Mucosa of stomach (tissue), 1 donor: Measurements from ENCODE around the gene ABCA12.

Experiments used
- H3K27me3 ChIP-seq: one replicate; pipeline ENCODE4 v1.7.0; 2013; ENCODE audit warnings: mild to moderate bottlenecking, low read length; ENCODE audit not compliant: control insufficient read depth, insufficient read depth
- H3K36me3 ChIP-seq: one replicate; pipeline ENCODE4 v1.7.0; 2013; ENCODE audit warnings: low read length; ENCODE audit not compliant: control insufficient read depth, insufficient read depth
- H3K4me1 ChIP-seq: one replicate; pipeline ENCODE4 v1.7.0; 2013; ENCODE audit warnings: mild to moderate bottlenecking, low read length; ENCODE audit not compliant: control insufficient read depth, insufficient read depth
- H3K4me3 ChIP-seq: one replicate; pipeline ENCODE4 v1.7.0; 2013; ENCODE audit warnings: low read length
- H3K9ac ChIP-seq: one replicate; pipeline ENCODE4 v1.7.0; 2013; ENCODE audit warnings: mild to moderate bottlenecking, low read length, moderate library complexity
- H3K9me3 ChIP-seq: one replicate; pipeline ENCODE4 v1.7.0; 2013; ENCODE audit warnings: mild to moderate bottlenecking, low read length, moderate library complexity; ENCODE audit not compliant: control insufficient read depth
- donor health status: Pancreatic carcinoma.

Gene ABCA12

DNA sequence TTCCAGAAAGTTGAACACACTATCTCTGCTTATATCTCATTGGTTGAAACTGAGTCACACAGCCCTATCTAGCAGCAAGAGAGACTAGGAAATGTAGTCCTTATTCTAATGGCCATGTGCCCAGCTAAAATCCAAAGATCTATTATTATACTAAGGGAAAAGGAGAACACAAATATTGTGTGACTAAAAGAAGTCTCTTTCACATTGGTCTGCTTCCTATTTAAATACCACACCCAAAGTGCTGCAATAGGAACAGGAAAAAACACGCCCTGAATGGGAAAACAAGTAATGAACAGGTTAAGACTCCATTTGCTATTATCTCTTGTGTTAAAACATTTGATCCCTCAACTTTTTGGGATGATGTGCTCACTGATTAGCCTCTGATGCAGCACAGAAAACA, 242.2 kb downstream of the ABCA12 start:
- H3K9me3 ChIP-seq, result no peaks in the 10 kb centered on the region
- no peaks in the 10 kb centered on the region for H3K27me3 ChIP-seq
- H3K9ac ChIP-seq, result no peak overlapping the region
- no peak overlapping the region for H3K4me3 ChIP-seq
- no peaks in the 10 kb centered on the region for H3K36me3 ChIP-seq
- H3K4me1 ChIP-seq, result no peaks in the 10 kb centered on the region

DNA sequence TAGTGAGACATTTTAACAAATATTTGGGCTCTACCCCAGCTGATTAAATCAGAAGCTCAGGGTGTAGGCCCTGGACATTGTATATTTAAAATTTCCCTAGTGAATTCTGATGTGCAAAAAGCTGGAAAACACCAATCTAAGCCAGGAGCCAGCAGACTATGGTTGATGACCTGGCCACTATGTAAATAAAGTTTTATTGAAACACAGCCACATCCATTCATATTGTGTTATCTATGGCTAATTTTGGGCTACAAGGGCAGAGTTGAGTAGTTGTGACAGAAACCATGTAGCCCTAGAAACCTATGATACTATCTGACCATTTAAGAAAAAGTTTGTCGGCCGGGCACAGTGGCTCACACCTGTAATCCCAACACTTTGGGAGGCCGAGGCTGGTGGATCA, 243.0 kb downstream of the ABCA12 start:
- no peak overlapping the region for H3K4me3 ChIP-seq
- H3K4me1 ChIP-seq, result no peaks in the 10 kb centered on the region
- no peaks in the 10 kb centered on the region for H3K27me3 ChIP-seq
- H3K9ac ChIP-seq, result no peak overlapping the region
- H3K9me3 ChIP-seq, result no peaks in the 10 kb centered on the region
- H3K36me3 ChIP-seq, result no peaks in the 10 kb centered on the region

DNA sequence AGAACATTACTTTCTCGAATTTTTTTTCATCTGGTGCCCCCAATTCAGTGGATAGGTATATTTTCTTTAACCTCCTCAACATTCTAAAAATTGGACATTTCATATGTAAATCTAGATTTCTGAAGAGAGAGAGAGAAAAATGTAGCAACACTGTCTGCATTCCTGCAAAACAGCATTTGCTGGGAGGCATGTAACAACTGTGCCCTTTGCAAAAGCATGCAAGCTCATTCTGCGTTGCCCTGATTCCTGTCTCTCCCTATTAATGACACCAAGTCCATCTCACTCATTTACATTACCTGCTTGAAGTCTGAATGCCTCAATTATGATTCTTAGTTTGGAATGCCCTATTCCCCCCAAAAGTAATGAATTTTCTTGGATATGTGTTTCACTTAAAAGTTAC, 249.1 kb downstream of the ABCA12 start:
- Histone ChIP-seq H3K36me3 (no peaks in the 10 kb centered on the region), H3K9me3 (no peaks in the 10 kb centered on the region), H3K4me3 (no peak overlapping the region), H3K27me3 (no peaks in the 10 kb centered on the region), H3K9ac (no peak overlapping the region), H3K4me1 (no peaks in the 10 kb centered on the region)

DNA sequence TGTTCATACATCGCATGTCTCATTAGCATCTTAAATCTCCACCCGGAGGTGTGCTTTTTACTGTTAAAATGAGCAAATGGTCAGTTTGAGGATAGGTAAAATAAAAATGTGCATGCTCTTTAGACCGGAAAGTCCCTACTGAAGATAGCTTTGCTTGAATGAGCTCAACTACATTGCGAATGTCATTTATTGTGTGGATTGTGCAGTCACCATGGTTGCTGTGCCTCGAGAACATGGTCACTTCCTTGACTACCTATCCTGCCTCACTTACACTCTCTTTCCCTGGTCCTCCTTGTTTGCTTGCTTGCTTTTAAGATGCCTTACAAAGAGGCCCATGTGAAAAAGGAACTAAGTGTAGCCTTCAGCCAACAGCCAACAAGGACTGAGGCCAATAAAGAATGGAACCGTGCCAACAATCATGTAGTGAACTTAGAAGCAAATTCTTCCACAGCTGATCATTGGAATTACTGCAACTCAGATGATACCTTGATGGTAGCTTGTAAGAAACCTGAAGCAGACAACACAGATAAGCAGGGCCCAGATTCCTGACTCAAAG, 256.7 kb downstream of the ABCA12 start:
- no peaks in the 10 kb centered on the region for H3K9me3 ChIP-seq
- H3K4me1 ChIP-seq, result no peaks in the 10 kb centered on the region
- H3K4me3 ChIP-seq, result no peak overlapping the region
- H3K9ac ChIP-seq, result no peak overlapping the region
- H3K36me3 ChIP-seq, result no peaks in the 10 kb centered on the region
- no peaks in the 10 kb centered on the region for H3K27me3 ChIP-seq
